Measurements from ENCODE around the gene RAMACL.
"Not testable (repeated sequence)": the region's sequence is repeated elsewhere in the genome, so short reads cannot be mapped to it uniquely, and the experiment has no call there.

RAMACL gene

DNA sequence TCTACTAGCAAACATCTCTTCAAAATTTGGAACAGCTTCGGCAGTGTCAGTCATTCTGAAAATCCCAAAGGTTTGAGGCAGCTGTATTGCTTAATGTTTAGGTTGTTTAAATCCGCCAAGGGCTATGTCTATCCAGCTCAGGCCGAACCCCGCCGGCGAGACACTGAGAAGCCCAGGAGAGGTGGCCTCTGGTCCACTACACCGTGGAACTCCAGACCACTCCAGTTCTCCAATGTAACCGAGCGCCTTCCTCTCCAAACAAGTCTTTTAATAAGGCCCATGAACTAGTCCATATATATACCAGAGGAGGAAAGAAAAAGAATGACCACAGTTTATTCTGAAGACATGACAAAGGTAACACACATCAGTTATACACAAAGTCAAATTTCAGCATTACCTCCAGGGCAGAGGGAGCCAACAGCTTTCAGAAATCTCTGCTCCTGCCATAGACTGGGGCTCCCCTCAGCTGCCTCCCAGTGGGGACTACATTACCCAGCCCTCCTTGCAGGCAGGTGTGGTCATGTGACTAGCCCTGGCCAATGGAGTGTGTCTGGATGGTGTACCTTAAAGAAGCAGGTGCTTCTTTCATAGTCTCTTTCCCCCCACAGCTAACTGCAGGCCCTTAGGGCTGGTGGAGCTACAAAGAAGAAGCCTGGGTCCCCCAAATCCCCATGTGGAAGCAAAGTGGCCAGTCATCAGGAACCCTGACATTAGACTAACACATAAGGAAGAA is at the start of gene RAMACL:
RAMACL (minus strand) TSS at position 255 of the 733 bp plus-strand sequence; CDS start at position 54, 201 bp downstream.
- DNase-seq, result peak; percentile 0

DNA sequence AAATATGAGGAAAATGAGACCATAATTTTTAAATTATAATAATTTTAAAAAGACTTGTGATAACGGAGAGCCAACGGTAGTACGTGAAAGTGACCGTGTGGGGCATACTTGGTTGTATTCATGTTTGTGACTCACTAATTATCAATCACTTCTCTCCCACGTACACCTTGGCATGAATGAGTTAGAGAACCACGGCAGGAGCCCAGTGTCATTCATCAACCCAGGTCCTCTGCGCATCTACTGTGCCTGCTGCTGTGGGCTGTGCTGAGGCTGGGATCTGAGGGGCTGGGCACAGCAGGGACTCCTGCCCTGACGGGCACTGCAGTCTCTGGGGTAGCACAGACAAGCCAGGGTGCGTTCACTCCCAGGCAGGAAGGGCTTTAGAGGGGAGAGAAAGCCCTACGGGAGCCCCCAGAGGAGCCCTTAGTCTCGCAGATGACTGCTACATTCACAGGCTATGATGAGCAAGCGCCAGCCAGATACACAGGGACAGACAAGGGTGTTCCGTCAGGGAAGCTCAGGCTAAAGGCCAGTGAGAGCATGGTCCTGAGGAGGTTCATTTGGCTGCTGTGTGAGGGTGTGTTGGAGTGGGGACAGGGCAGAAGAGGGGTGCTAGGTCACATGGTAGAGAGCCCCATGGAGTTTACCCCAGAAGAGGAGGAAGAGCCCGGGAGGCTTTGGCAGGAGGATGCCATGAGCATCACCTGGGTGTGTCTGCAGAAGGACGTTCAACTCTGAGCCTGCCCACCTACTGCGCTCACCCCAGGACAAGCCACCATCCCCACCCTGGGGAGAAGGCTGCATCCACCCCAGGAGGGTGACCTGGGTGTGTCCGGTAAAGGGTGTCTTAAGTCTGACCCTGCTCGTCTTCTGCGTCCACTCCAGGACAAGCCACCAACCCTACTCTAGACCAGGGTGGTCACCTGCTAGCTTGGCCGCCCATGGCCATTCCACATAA is 48.8 kb upstream of the RAMACL start:
- DNase-seq, result no peak

- not testable (repeated sequence) for DNase-seq
Measured at GRCh38 chr6:166634581-166634980, 48.1 kb upstream of the RAMACL start.

- DNase-seq, result no peak
Measured at GRCh38 chr6:166633732-166634535, 47.5 kb upstream of the RAMACL start.

DNA sequence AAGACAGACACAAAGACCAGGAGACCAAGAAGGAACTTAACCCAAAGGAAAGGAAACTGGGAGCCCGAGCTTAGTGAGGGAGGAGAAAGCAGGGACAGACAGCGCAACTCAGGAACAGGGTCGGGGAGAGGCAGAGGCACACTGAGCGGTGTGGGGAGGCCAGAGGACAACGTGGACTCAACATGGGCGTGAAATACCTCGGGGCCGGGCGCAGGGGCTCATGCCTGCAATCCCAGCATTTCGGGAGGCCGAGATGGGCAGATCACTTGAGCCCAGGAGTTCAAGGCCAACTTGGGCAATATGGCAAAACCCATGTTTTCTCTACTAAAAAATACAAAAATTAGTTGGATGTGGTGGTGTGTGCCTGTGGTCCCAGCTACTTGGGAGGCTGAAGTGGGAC is 46.3 kb upstream of the RAMACL start:
- DNase-seq, result no peak

DNA sequence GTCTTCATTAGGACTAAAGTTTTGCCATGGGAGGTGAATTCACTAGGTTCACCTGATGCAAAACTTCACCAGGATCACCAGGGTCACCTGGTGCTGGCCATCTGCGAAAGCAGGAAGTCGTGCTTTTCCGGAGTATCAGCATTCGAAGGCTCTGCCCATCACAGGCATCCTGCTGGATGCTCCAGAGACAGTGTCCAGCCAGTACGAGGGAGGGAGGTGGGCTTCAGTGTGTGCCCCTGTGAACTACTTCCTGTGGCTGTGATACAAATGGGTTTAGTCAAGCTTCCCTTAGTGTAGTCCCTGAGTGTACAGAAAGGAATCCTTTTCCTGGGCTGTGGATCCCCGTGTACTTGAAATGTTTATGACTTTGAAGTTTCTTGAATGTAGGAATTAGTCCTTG is 44.0 kb upstream of the RAMACL start:
- DNase-seq, result no peak

- DNase-seq, result no peak
Measured at GRCh38 chr6:166629628-166630027, 43.1 kb upstream of the RAMACL start.

- DNase-seq, result peak; percentile 54
Measured at GRCh38 chr6:166627875-166628801, 41.7 kb upstream of the RAMACL start.

DNA sequence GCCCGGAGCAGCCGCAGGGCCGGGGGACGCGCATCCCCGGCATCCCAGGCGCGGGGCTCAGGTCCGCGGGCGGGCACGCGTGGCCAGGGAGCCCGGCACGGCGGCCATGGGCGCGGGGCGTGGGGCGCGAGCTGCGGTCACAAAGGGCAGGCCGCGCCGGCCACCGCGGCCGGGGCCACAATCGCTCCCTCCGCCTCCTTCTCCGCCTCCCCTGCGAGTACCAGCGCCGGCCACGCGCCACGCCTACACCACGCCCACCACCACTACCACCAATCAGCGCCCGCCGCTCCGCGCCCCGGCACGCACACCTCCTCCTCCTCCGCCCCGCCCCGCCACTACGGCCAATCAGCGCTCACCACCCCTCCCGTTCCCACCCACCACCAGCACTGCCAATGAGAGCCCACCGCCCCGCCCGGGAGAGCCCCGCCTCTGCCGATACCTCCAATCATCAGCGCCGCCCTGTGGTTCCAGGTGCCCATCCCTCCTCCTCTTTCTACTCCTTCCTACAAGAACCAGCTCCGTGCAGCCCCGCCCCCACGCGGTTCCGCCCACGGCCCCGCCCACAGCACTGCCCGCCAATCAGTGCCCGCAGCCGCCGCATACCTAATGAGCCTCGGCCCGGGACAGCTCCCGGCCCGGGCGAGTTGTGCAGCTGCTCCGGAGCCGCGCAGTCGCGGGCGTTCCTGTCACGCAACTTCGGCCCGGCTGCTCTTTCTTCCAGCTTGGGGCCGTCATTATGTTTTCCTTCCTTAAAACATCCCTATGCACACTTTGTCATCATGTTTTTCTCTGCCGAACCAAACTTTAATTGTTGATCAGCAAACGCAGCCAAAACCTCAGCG is 40.8 kb upstream of the RAMACL start, which contains the start of gene RPS6KA2:
RPS6KA2 (minus strand) TSS at position 219 of the 842 bp plus-strand sequence. CDS start 232 bp downstream, outside the sequence.
- peak; percentile 100 for DNase-seq

GRCh38 chr6:166626177-166627032 is 39.9 kb upstream of the RAMACL start:
- peak; percentile 39 for DNase-seq

GRCh38 chr6:166625356-166625755 is 38.9 kb upstream of the RAMACL start:
- DNase-seq, result no peak

DNA sequence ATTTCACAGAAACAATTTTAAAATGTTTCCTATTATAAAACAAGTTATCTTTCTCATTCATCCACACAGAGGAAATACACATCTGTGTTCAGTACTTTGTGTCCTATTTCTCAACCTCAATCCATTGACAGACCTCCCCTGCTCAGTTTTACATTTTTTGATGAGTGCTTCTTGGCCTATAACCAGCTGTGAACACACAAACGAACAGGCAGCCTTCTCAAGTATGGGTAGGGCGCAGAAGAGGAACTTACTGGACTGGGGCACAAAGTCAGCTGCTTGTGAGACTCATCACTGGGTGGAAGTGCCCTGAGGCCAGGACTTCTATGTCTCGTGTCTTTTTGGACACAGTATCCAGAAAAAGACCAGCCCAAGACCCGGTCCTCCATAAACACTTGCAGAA is 37.8 kb upstream of the RAMACL start:
- DNase-seq, result no peak

GRCh38 chr6:166623318-166623717 is 36.8 kb upstream of the RAMACL start:
- no peak for DNase-seq

DNA sequence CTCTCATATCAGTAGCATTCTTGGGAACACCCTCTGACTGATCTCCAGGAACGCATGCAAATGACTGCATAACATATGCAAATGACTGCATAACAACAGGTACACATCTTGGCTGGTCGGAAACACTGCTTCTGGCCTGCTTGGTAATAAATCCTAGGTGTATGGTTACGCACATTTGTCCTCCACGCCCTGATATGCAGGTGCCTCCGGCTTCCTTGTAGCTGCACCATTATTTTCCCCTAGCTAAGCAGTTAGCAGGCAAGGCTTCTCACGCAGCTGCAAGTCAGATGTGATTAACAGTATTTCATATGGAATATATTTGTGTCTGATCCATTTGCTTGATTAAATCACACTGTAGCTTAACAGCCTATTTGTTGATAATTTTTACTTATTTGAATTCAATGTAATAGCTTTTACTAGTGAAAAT is 34.6 kb upstream of the RAMACL start:
- DNase-seq, result no peak

- no peak for DNase-seq
Measured at GRCh38 chr6:166620478-166621113, 34.1 kb upstream of the RAMACL start.

- DNase-seq, result no peak
Measured at GRCh38 chr6:166619912-166620311, 33.4 kb upstream of the RAMACL start.

- DNase-seq, result no peak
Measured at GRCh38 chr6:166618866-166619761, 32.6 kb upstream of the RAMACL start.

DNA sequence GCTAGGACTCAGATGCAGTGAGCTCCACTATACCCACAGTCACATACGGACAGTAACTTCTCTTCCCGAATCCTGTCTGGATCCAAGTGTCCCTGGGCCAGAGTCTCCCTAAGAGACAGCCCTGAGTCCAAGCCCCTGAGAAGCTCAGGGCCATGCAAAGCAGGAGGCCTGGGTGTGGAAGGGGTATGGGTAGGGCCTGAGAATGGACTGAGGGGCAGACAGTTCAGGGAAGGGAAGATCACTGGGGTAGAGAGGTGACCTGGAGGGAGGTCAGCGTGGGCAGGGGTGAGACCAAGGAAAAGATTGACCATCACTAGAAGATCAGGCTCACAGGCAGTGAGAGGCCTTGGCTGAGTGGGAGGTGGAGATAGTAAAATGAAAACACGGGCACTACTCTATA is 31.8 kb upstream of the RAMACL start:
- no peak for DNase-seq

Data from stimulated activated naive CD4-positive, alpha-beta T cell treated with Interleukin-2 at 50 U/mL for 16 hours (primary cell).